ENCODE data around the gene MYOD1.

MYOD1 gene

GRCh38 chr11:17735818-17736578 lies 16.6 kb downstream of the MYOD1 start:
- DNase-seq: no peak

GRCh38 chr11:17736579-17736893 lies 17.2 kb downstream of the MYOD1 start:
- DNase-seq: no peak

- DNase-seq: no peak
Measured at GRCh38 chr11:17736930-17737817, 17.8 kb downstream of the MYOD1 start.

GRCh38 chr11:17738151-17738973 lies 19.0 kb downstream of the MYOD1 start:
- no peak for DNase-seq

GRCh38 chr11:17739945-17740338 lies 20.6 kb downstream of the MYOD1 start:
- DNase-seq: no peak

GRCh38 chr11:17740649-17741235 lies 21.4 kb downstream of the MYOD1 start:
- DNase-seq: no peak

GRCh38 chr11:17741487-17741886 lies 22.1 kb downstream of the MYOD1 start:
- DNase-seq: no peak

- no peak for DNase-seq
Measured at GRCh38 chr11:17742019-17742418, 22.6 kb downstream of the MYOD1 start.

- no peak for DNase-seq
Measured at GRCh38 chr11:17743026-17743807, 23.8 kb downstream of the MYOD1 start.

- no peak for DNase-seq
Measured at GRCh38 chr11:17743808-17744119, 24.4 kb downstream of the MYOD1 start.

- DNase-seq: no peak
Measured at GRCh38 chr11:17744151-17744940, 25.0 kb downstream of the MYOD1 start.

GRCh38 chr11:17745023-17745772 lies 25.8 kb downstream of the MYOD1 start:
- DNase-seq: no peak

- DNase-seq: no peak
Measured at GRCh38 chr11:17746096-17746495, 26.7 kb downstream of the MYOD1 start.

GRCh38 chr11:17747131-17747955 lies 28.0 kb downstream of the MYOD1 start:
- DNase-seq: no peak

GRCh38 chr11:17748044-17748443 lies 28.7 kb downstream of the MYOD1 start:
- no peak for DNase-seq

GRCh38 chr11:17748761-17749721 lies 29.7 kb downstream of the MYOD1 start:
- no peak for DNase-seq

GRCh38 chr11:17750013-17750800 lies 30.8 kb downstream of the MYOD1 start:
- no peak for DNase-seq

GRCh38 chr11:17750801-17751165 lies 31.4 kb downstream of the MYOD1 start:
- DNase-seq: no peak

All from NCI-H2107 (cell line).